NCI-H1105 treated with DMSO at 0.1 percent for 48 hours (cell line): ENCODE results near the gene PLCB2.
A peak's percentile ranks its signal among the peaks of the same experiment; 100 is the strongest.

Source experiments
- DNase-seq: peaks from one replicate; lab custom pipeline; 2025; lab: John Stamatoyannopoulos, UW

The PLCB2 gene

DNA sequence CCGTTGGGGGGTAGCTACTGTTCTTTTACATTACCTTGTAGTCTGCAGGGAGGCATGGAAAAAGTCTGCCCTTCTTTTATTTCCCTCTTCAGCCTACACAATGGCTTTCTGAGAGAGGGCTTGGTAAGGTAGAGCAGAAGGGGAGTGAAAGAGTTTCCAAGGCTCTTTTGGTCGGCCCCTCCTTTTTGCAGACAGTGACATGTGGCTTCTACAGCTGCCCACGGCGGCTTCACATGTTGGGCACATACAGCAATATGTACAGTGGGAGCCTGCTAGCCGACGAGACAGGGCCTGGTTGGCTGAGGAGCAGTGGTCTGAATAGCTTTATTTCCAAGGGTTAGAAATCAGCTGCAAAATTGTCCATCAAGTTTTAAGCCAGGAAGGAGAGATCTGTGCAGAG, 19.7 kb upstream of the PLCB2 start:
- no peak for DNase-seq

DNA sequence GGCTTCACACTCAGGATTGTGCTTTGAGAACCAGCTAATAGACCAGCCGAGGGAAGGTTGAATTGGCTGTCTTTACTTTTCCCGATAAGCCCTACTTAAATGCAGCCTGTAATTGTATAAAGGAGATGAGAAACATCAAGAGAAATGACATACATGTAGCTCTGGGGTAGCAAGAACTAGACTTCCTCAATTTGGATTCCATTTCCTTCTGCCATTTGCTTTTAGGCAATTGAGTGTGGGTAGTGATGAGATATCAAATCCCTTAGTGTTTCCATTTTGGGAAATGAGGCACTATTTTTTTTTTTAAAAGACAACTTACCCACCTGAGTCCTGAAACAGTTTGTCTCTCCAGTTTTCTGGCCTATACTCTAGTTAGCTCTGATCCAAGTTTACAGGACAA, 18.0 kb upstream of the PLCB2 start:
- no peak for DNase-seq

DNA sequence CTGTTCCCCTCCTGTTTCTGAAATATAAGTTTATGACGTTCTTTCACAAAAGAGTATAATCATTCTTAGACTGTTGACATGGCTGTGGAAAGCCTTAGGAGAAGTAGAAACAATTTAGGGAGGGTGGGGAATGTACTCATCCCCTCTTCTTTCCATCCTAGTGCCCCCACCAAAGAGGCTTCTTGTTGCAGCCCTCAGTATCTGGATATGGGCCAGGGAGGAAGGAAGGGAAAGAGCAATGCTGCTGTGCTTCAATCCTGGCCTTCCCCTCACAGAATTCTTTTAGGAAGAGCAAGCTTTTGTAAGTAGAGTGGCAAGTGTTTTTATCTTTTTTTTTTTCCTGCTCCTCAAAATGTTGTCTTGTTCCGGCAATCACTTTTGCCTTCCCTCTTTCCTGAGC, 17.5 kb upstream of the PLCB2 start:
- no peak for DNase-seq

DNA sequence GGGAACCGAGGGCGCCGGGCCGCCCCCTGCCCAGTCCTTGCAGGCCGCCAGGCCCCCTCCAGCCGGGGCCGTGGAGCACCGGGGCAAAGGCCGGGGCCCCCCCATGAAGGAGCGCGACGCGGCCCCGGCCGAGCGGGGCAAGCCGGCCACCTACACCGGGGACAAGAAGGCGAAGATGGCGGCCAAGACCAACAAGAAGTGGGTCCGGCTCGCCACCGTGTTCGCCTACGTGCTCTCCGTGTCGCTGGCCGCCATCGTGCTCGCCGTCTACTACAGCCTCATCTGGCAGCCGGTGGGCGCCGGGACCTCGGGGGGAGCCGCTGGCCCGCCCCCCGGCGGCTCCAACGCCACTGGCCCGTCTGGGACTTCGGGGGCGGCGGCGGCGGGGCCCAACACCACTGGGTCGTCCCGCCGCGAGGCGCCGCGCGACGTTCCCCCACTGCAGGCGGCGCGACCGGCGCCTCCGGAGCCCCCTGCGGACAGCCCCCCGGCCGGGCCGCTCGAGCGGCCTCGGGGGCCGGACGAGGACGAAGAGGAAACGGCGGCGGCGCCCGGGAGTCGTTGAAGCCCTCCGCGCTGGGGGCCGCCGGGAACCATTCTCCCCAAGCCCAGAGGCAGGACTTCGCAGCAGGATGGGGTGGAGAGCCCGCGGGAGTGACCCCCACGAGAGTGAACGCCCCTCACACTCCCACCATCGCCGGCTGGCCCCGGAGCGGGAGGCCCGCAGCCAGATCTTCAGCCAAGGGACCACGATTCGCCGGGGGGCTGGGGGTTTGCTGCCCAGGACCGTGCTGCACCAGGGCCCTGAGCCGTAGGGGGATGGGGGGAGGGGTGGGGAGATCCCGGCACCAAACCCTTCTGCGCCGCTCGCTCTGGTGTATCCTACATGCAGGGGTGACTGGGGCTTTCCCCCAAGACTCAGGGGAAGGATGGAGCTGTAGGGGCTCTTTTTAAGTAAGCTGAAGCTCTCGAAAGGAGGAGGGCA, 16.5 kb upstream of the PLCB2 start:
- DNase-seq = no peak

DNA sequence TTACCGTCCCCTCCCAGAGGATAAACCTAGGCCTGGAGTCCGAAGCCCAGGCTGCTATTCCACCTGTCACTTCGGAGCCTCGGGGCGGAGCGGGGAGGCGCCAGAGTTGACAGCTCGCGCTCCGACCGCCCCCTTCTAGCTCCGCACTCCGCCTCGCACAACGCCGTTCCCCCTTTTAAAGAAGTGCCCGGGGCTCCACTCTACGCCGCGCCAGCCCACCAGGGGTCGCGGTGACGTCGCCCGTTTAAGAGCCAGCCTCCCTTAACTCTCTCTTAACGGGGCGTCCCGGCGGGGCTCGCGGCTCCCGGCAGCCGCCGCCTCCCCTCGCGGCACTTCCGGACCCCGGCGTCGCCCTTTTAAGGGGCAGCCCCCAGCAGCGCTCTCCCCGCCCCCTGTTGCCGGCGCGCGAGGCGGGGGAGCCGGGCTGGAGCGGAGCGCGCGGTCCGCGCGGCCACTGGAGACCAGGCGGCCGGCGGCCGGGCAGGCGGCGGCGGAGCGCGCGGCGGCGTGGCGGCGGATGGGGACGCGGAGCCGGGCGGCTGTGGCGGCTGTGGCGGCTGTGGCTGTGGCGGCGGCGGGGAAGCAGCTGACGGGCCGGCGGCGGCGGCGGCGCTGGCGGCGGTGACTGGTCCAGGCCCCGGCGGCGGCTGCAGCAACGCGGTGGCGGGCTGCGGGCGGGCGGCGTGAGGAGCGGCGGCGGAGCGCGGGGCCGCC, 15.7 kb upstream of the PLCB2 start, which contains the start of gene INAFM2:
TSS of gene INAFM2 (plus strand) at position 454 of the 714 bp plus-strand sequence. CDS start 364 bp downstream, outside the sequence.
- DNase-seq = peak; percentile 73

DNA sequence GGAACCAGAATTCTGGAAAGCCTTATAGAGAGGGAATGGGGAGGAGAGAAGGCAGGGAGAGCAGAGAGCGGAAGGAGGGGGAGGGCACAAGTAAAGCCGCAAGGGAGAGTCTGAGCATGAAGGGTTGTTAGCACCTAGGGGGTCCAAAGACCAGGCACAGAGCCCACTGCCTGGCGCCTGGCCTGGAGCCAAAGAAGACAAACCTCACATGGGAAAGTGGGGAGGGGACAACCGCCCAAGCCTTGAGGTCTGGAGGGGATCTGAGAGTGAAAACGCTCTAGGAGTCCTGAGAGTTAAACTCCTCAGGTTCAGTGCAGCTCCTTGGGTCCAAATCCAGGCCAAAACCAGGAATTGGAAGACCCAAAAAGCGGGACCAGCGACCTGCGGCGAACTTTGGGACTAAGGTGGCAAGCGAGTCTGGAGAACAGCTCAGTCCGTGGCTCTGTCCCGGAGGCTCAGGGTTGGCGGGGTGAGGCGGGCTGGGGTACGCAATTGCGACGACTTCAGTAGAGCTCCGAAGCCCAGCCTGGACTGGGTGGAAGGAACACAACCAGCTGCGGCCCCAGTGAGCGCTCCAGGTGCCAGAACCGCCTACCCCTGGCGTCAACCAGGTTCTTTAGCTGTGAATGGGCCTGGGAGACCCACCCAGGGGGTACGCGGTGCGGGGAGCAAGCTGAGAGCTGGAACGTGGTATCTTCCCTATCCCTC, 14.9 kb upstream of the PLCB2 start:
- peak; percentile 1 for DNase-seq

DNA sequence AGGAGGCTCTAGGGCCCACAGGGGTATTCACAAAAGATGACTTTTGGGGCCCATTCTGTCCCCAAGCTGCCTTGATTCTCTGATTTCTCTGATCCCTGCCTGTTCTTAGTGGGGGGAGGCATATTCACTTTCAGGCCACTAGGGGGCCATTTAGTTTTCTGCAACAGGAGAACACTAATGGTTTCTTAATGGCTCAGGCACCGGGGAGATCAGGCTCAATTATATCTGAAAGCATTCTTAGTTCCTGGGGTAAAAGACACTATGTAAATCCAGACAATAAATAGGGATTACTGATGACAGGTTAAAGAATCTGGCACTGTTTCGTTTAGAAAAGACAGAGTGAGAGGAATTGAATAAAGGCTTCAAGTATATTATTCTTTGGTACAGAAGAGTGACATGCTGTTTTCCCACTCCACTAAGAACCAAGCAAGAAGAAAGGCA, 13.2 kb upstream of the PLCB2 start:
- peak; percentile 65 for DNase-seq

DNA sequence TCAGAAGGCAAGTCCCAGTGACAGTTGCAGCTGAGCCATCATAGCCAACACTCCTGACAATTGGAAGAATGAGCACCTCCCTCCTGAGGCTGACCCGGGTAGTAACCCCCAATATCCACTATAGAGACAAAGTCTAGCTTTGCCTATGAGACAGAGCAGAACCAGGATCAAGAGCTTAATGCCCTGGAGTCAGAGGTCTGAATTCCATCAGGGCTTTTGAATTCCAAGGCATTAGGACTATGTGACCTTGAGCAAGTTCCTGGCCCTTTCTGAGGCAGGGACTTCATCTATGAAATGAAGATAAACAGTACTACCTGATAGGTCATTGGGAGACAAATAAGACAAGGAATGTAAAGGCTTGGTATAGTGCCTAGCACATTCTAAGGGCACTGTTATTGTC, 12.7 kb upstream of the PLCB2 start:
- no peak for DNase-seq

DNA sequence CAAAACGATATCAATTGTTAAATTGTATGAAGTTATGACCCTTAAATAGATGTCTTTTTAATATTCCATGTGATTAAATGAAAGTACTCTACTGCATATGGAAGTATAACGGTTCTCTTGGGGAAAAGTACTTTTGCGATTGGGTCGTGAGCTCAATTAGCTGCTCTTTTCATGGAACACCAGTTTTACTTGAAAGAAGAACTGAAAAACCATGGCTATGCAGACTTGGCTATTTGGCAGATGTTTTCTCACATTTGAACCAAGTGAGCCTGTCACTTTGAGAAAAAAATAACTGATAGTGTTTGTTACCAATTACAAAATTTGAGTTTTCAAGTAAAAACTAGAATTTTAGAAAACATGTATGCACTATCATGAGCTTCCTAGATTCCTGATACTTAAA, 9.8 kb upstream of the PLCB2 start:
- no peak for DNase-seq

DNA sequence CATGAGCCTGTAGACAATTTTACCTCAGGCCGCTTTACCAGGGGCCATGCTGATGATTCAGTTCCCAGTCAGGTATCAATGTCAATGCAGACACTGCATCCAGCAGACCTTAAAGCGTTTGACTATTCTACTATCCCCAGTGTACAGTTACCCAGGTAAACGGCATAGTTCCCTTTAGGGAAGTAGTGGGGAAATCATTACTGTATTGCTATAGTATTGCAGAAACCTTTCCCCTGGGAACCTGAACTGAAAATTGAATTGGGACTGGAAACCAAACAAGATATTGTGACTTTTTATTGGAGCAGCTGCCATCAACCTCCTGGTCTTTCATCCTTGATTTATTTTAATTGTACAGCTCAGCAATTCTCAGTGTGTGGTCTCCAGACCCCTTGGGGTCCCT, 9.2 kb upstream of the PLCB2 start:
- DNase-seq = no peak

DNA sequence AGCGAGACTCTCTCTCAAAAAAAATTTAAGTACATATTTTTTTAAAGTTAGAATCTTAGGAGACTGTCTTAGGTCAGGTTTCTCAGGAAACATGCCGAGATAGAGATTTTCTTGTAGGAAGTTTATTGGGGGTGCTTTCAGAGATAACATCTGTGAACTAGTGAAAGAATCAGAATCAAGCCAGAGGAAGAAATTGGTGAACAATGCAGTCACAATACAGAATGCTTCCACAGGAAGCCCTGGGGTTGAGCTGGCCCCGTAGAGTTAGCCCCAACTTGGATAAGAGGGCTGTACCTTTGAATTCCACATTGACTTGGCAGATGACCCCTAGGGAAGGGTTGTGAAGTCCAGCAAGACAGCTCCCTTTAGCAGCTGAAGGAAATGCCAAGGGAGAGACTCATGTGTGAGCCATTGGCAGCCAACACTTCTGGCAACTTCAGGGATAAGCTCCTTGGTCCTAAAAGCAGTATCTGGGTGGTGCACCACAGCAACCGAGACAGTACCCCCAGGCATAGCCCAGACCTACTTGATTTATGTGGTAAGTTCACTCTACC, 7.1 kb upstream of the PLCB2 start:
- no peak for DNase-seq

DNA sequence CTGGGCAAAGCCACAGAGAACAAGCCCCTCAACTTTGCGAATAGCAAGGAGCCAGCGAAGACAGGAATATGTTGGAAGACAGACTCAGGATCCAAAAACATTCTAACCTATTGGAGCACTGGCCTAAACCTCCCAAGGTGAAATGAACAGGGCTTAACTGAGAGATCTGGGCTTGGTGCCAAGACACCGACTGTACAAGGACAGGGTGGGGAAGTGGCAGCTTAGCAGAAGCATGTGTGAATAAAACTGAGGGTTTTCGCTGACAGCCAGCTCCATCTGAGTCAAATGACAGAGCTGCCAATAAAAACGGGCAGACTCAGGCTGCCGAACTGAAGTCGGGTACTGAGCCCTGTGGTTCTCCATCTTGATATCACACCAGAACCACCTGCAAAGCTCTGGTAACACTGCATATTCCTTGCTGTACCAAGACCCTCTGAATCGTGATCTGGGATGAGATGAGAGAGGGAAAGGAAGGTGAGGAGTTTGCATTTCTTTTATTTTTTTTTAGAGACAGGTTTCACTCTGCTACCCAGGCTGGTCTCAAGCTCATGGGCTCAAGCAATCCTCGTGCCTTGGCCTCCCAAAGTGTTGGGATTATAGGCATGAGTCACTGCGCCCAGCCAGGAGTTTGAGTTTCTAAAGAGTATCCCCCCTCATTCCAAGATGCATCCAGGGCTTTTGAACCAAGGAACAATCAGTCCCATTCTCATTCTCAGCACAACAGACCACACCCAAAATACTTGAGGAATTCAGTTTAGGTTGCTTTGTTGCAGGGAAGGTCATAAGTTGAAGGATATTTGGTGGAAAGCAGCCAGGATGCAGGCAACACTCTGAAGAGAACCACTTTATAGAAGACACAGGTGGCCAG, 6.0 kb upstream of the PLCB2 start:
- peak; percentile 80 for DNase-seq

DNA sequence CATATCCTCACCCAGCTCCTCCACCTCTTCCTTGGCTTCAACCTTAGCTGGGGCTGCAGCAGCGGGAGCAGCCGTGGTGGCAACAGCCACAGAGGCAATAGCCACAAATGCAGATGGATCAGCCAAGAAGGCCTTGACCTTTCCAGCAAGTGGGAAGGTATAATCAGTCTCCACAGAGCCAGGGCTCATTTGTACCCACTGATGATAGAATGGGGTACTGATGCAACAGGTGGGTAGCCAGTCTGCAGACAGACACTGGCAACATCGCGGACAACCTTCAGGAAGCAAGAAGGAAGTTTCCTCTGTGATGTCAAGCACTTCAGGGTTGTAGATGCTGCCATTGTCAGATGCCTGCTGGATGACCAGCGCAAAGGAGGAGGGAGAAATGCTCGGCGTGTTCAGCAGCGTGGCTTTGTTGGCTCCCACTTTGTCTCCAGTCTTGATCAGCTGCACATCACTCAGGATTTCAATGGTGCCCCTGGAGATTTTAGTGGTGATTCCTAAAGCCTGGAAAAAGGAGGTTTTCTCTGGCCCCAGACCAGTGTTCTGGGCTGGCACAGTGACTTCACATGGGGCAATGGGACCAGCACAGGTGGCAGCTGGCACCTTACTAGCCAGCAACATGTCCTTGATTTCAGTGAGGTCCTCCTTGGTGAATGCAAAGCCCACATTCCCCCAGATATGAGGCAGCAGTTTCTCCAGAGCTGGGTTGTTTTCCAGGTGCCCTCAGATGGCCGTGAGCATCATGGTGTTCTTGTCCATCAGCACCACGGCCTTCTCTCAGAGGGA, 4.8 kb upstream of the PLCB2 start:
- no peak for DNase-seq

DNA sequence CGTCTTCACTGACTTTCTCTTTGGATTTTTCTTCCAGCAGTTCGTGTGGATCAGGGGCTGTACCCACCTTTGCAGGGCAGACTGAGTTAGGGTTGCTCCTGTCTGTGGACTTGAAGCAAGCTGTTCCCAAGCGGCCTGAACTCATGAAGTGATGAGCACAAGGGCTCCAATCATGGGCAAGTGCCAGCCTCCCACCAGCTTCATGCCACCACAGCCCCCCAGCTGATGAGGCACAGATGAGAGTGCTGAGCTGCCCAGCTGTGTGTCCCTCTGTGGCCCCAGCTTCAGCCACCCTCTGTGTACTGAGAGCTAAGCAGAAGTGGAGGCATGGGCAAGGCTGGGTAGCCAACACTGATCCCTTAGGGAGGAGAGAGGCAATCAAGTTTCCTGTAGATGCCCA, 3.3 kb upstream of the PLCB2 start:
- no peak for DNase-seq

DNA sequence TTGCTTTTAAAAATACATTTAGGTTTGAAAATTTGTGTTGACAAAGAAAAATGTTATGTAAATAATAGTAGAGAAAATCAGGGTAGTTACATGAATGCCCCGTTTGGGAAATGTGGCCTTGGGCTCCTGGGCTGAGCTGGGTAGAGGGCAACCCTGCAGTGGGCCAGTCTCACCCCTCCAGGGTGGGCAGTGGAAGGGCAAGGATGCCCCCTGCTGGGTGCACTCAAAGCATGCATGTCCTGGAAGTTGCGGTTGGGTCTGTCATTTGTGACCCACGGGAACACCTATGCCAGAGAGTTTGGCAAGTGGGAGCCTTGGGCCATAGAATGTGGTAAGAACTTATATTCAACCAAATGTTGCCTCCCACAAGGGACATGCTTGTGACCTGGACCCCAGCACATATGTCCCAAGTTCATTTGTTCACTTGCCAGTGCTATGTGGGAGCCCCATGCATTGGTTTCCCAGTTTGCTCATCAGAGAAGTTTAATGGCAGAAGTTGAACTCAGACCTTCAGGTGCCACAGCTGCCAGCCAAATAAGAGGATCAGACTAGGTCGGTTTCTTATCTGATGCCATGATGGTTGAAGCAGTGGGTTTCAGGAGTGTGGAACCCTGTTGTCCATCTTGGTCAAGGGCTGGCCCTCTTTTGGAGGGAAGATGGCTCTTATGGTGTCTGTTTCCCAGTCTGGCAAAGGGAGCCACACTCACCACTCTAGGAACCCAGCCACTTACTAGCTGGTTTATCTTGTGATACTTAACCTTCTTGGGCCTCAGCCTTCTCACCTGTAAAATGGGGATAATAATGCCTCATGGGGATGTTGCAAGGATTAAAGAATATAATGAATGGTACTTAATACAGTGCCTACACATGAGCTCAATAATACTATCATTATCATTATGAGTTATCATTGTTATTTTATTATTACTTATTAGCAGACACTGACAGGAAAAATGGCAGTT, 2.5 kb upstream of the PLCB2 start:
- peak; percentile 0 for DNase-seq

DNA sequence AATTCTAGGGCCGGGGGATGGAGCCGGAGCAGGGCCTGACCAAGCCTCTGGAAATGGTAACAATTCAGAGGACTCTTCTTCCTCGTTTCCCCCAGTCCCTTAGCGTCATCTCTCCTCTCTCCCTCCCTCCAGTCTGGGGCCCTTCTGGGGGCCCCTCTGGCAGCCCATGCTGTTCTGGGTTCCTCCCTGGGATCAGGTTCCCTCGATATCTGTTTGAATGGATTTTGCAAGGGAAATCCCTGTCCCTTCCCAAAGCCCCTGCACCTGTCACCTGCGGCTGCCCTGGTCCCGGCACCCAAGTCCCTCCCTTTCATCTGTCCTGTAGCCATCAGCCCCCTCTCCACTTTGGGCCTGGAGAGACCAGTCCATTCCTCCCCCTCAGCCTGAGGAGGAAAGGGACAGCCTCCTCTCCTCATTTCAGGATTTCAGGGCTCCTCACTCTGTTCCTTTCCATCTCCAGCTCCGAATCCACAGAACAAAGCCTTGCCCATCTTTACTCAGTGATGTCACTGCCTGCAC, 1.7 kb upstream of the PLCB2 start:
- no peak for DNase-seq

DNA sequence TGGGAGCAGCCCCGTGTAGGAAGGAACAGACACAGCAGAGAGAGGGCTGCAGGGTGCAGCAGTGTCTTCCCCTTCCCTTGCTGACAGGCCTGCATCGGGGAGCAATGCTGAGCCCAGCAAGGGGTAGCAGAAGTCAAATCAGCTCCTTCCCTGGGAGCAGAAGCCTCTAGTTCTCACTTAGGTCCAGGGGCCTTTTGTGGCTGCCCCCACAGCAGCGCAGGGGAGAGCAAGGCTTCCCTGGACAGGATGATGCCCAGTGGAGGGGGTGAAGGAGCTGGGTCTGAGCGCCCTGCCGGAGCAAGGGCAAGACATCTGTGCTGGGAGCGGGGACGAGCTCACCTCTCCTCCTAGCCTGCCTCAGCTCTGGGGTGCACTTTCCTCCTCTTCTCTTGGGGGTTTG, 827 bp downstream of the PLCB2 start:
- no peak for DNase-seq

DNA sequence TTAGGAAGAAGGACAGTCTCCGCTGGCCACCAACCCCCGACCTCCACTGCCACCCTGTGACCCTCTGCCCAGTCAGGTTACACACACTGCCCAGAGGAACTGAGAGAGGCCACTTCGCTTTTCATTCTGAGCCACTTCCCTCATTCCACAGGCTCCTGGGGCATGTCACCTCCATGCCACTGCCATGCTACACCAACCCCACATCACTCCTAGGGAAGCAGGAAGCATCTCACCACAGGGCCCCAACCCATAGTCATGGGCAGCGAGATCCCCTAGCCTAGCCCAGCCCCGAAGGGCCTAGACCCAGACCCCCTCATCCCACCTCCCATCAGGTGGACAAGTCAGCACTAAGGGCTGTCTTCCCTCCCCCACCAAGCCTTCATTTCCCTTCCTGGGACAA, 1.4 kb downstream of the PLCB2 start:
- no peak for DNase-seq

DNA sequence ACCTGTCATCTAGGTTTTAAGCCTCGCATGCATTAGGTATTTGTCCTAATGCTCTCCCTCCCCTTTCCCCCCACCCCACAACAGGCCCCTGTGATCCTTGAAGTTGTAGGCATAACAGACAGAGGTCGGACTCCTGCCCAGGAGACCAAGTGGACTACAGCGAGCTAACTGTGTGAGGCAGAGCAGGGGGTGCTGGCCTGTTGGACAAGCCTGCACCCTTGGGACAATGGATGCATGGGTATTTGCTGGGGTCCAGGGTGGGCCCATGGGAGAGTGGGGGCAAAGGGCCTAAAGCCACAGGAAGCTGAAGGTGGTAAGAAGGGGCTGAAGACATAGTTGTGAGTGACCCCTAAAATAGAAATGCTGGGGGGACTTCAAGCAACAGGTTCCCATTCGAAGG, 2.5 kb downstream of the PLCB2 start:
- DNase-seq = no peak
